HG03575 (cell line): ENCODE results near the gene ABHD4.

Experiments
- ATAC-seq: cut with Tn5 transposase; IDR thresholded peaks from one replicate; pipeline ENCODE4 v1.9.1; 2021; ENCODE audit not compliant: unreplicated experiment, insufficient number of reproducible peaks, low FRiP score; ENCODE audit errors: extremely low read depth

The ABHD4 gene

GRCh38 chr14:22651586-22651985 is 53.5 kb downstream of the ABHD4 start:
- ATAC-seq, result no peak

GRCh38 chr14:22653012-22653621 is 55.0 kb downstream of the ABHD4 start:
- ATAC-seq, result no peak

- no peak for ATAC-seq
Measured at GRCh38 chr14:22656226-22656625, 58.1 kb downstream of the ABHD4 start.

GRCh38 chr14:22656945-22657731 is 59.0 kb downstream of the ABHD4 start:
- ATAC-seq, result no peak

GRCh38 chr14:22657861-22658260 is 59.8 kb downstream of the ABHD4 start:
- ATAC-seq, result no peak

- no peak for ATAC-seq
Measured at GRCh38 chr14:22658946-22659345, 60.8 kb downstream of the ABHD4 start.

GRCh38 chr14:22660654-22661053 is 62.6 kb downstream of the ABHD4 start:
- ATAC-seq, result no peak
